ENCODE results near the gene BMP3.

Gene BMP3

DNA sequence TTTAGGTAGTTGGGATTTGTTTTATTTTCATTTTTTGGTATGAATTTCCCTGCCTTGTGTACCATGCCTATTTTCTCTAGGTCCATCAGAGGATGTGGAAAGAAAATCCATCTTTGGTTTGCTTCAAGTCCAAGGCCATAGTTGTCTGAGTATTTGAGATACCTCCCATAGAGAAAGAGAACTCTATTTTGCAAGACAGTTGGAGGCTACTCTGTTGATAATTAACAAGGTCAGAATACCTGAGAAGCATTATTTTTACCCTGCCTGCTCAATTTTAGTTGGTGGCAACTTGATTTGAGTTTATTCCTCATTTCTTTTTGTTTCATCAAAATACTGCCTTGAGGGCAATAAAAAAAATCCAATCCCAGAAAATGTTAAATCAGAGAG is 30.8 kb downstream of the BMP3 start:
- intact Hi-C loops (cut with micrococcal nuclease): no loop called here
- H3K27me3 Mint-ChIP-seq: no peaks in the 10 kb centered on the region
- H3K4me3 Mint-ChIP-seq: no peak overlapping the region
- H3K4me1 Mint-ChIP-seq (ENCODE audit: low read depth): peaks cover 7% of the 10 kb centered on the region
- no peaks in the 10 kb centered on the region for H3K36me3 Mint-ChIP-seq (ENCODE audit: low read depth)
- no peaks in the 10 kb centered on the region for H3K9me3 Mint-ChIP-seq
- H3K27ac Mint-ChIP-seq: no peak overlapping the region

DNA sequence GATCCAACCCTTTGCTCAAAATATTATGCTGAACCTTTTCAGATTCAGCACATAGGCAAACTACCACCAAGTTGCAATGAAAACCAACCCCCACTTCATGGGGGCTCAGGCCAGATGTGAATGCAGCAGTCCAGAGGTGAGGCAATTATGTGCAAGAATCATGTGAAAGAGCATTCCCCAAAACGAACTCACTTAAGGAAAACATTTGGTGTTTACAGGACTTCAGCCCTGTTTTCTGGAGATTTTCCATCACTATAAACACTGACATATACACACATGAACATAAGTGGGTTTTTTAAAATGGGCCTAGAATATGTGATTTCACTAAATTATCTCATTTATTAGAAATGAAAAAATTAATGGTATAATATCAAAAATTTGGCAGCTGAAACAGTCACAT is 31.5 kb downstream of the BMP3 start:
- H3K4me1 Mint-ChIP-seq (ENCODE audit: low read depth): peaks cover 7% of the 10 kb centered on the region
- H3K4me3 Mint-ChIP-seq: no peak overlapping the region
- H3K36me3 Mint-ChIP-seq (ENCODE audit: low read depth): no peaks in the 10 kb centered on the region
- intact Hi-C loops (cut with micrococcal nuclease): no loop called here
- H3K27ac Mint-ChIP-seq: no peak overlapping the region
- H3K9me3 Mint-ChIP-seq: no peaks in the 10 kb centered on the region
- H3K27me3 Mint-ChIP-seq: no peaks in the 10 kb centered on the region

DNA sequence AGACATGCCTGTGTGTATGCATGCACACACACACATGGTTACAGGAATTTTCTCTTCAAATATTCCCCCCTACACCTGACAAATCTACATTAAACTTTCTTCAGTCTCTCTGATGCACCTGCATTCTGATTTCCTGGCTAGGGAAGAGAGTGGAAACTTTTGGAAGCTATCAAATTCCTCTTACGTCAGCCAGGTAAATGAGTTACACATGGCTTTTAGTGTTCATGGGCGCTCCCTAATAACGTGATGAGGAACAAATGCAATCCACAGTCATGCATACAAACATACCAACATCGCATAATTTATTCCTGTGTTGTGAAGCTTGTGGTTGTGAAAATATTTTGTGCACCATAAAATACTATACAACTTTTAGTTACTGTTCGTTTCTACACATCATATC is 34.9 kb downstream of the BMP3 start:
- no peak overlapping the region for H3K4me3 Mint-ChIP-seq
- no peak overlapping the region for H3K27ac Mint-ChIP-seq
- peaks cover 1% of the 10 kb centered on the region for H3K27me3 Mint-ChIP-seq
- intact Hi-C loops (cut with micrococcal nuclease): no loop called here
- no peaks in the 10 kb centered on the region for H3K36me3 Mint-ChIP-seq (ENCODE audit: low read depth)
- no peaks in the 10 kb centered on the region for H3K9me3 Mint-ChIP-seq
- H3K4me1 Mint-ChIP-seq (ENCODE audit: low read depth): peaks cover 6% of the 10 kb centered on the region

DNA sequence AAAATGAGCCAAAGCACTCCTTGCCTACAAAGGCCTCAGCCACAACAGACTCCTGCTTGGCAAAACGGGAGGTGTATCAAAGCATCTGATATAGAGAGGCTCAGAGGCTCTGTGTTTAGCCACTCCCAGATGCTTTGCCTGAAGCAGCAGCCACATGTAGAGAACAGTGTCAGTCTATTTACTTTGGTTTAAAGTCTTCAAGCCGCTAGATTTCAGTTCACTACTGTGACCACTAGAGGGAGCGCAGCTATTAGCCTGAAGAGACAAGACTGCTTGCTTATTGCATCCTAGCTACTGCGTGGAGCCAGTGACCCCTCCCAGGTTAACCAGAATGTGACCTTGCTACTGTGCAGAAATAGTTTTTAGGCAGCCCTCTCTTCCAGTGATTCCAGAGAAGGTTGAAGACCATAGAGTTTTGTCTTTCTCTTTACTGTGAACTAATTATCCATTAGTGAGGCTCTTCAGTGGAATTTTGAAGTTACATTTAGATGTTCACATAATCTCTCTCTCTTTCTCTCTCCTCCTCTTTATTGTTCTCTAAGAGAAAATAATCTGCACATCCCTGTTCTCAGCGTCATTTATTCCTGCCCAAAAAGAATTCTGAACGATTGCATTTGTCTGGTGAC is 39.3 kb downstream of the BMP3 start:
- no peak overlapping the region for H3K4me3 Mint-ChIP-seq
- intact Hi-C loops (cut with micrococcal nuclease): loop anchor here (1.0 kb wide), 1 partner anchor 281 kb away; no protein-coding TSS in a partner anchor
- no peaks in the 10 kb centered on the region for H3K36me3 Mint-ChIP-seq (ENCODE audit: low read depth)
- H3K9me3 Mint-ChIP-seq: no peaks in the 10 kb centered on the region
- no peaks in the 10 kb centered on the region for H3K4me1 Mint-ChIP-seq (ENCODE audit: low read depth)
- peaks cover 1% of the 10 kb centered on the region for H3K27me3 Mint-ChIP-seq
- H3K27ac Mint-ChIP-seq: no peak overlapping the region

DNA sequence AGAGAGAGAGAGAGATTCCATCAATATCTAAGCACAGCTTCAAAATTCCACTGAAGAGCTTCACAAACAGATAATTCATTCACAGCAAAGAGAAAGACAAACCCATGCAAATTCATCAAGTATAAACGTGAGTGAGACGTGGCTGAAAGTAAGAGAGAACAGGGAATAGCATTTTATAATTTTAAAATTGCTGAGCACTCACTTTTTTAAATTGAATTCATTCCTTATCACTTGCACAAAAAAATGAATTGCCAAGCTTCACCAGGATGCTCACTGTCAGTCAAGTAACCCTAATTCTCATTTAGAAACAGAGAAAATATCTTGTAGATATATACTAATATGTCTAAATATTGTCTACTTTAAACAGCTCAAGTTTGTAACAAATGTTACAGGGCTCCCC is 40.5 kb downstream of the BMP3 start:
- Mint-ChIP-seq H3K9me3 (no peaks in the 10 kb centered on the region), H3K4me3 (no peak overlapping the region), H3K27ac (no peak overlapping the region), H3K27me3 (peaks cover 1% of the 10 kb centered on the region), H3K4me1 (ENCODE audit: low read depth) (no peaks in the 10 kb centered on the region), H3K36me3 (ENCODE audit: low read depth) (no peaks in the 10 kb centered on the region)
- intact Hi-C loops (cut with micrococcal nuclease): no loop called here

DNA sequence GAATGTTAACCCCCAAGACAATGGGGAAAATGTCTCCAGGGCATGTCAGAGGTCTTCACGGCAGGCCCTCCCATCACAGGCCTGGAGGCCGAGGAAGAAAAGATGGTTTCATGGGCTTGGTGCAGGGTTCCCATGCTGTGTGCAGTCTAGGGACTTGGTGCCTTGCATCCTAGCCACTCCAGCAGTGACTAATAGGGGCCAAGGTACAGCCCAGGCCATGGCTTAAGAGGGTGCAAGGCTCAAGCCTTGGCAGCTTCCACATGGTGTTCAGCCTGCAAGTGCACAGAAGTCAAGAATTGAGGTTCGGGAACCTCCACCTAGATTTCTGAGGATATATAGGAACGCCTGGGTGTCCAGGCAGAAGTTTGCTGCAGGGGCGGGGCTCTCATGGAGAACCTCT is 50.6 kb downstream of the BMP3 start:
- Mint-ChIP-seq H3K27me3 (no peaks in the 10 kb centered on the region), H3K27ac (no peak overlapping the region), H3K4me1 (ENCODE audit: low read depth) (no peaks in the 10 kb centered on the region), H3K9me3 (peaks cover 24% of the 10 kb centered on the region), H3K4me3 (no peak overlapping the region), H3K36me3 (ENCODE audit: low read depth) (no peaks in the 10 kb centered on the region)
- intact Hi-C loops (cut with micrococcal nuclease): no loop called here

DNA sequence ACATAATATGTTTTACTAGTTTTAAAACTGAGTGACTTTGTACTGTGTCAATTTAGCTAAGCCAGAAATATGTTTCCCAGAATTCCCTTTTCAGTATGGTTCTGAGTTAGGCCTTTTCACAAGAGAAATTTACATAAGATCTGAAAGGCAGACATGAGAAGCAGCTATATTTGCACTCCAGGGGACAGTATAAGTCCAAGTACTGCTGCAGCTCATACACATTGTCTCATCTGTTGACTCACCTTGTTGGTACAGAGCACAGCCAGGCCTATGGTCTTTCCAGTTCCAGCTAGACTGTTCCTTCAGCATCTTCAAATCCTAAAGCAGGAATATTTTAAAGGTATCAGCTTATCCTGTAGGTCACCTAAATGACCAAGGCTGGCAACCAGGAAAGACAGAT is 53.5 kb downstream of the BMP3 start:
- intact Hi-C loops (cut with micrococcal nuclease): no loop called here

DNA sequence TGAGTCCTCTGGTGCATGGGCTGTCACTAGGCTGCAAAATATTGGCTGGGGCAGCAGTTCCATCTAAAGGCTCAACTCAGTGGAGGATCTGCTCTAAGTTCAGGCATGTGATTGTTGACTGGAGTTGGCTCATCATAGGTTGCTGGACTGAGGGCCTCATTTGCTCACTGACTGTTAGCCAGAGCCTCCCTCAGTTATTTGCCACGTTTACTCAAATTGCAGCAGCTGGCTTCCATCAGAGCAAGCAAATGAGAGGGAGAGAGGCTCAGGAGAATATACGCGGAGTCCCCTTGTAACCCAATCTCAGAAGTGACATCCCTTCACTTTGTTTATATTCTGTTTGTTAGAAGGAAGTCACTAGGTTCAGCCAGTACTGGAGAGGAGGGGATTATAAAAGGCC is 54.1 kb downstream of the BMP3 start:
- Mint-ChIP-seq H3K4me3 (no peak overlapping the region), H3K36me3 (ENCODE audit: low read depth) (no peaks in the 10 kb centered on the region), H3K4me1 (ENCODE audit: low read depth) (no peaks in the 10 kb centered on the region), H3K27ac (no peak overlapping the region), H3K27me3 (no peaks in the 10 kb centered on the region), H3K9me3 (peaks cover 24% of the 10 kb centered on the region)
- intact Hi-C loops (cut with micrococcal nuclease): no loop called here

More for the DNA sequence above, 53.5 kb downstream of the BMP3 start:
- H3K4me1 Mint-ChIP-seq (ENCODE audit: low read depth): no peaks in the 10 kb centered on the region
- no peaks in the 10 kb centered on the region for H3K36me3 Mint-ChIP-seq (ENCODE audit: low read depth)
- H3K27ac Mint-ChIP-seq: no peak overlapping the region
- H3K9me3 Mint-ChIP-seq: peaks cover 24% of the 10 kb centered on the region
- H3K4me3 Mint-ChIP-seq: no peak overlapping the region
- no peaks in the 10 kb centered on the region for H3K27me3 Mint-ChIP-seq

DNA sequence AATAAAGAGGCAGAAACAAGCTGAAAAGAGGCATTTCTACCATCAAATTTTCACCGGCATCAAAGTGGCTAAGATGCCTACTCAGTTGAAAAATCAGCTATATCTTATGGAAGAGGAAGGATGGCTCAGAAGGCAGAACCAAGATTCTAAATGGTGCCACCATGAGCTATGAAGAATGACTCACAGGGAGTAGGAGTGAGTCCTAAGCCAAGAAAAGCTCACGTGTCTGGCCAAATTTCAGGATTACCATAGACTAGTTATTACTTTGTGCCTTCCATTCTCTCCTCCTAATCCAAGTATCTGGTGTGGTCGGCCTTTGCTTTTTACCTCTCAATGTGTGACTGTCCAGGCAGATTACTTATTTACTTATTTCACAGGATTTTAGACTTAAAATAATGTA is 54.8 kb downstream of the BMP3 start:
- Mint-ChIP-seq H3K36me3 (ENCODE audit: low read depth) (no peaks in the 10 kb centered on the region), H3K4me1 (ENCODE audit: low read depth) (no peaks in the 10 kb centered on the region), H3K27me3 (no peaks in the 10 kb centered on the region), H3K27ac (no peak overlapping the region), H3K4me3 (no peak overlapping the region), H3K9me3 (peaks cover 21% of the 10 kb centered on the region)
- intact Hi-C loops (cut with micrococcal nuclease): no loop called here

DNA sequence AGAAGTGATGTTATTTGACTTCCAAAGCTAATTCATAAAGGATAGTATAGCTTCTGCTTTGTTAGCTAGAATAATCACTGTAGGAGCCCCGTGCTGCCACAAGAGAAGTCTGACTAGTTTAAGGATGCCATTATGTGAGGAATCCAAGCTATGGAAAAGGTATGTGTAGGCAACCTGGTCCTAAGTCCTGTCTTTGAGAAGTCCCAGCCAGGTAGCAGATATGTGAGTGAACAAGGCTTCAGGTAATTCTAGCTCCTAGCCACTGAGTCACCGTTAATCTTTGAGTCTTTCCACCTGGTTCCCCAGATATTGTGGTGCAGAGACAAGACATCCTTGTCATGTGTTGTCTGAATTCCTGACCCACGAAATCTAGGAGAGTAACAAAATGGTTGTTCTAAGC is 55.5 kb downstream of the BMP3 start:
- intact Hi-C loops (cut with micrococcal nuclease): no loop called here
- Mint-ChIP-seq H3K36me3 (ENCODE audit: low read depth) (no peaks in the 10 kb centered on the region), H3K4me1 (ENCODE audit: low read depth) (no peaks in the 10 kb centered on the region), H3K4me3 (no peak overlapping the region), H3K27ac (no peak overlapping the region), H3K27me3 (no peaks in the 10 kb centered on the region), H3K9me3 (peaks cover 14% of the 10 kb centered on the region)

DNA sequence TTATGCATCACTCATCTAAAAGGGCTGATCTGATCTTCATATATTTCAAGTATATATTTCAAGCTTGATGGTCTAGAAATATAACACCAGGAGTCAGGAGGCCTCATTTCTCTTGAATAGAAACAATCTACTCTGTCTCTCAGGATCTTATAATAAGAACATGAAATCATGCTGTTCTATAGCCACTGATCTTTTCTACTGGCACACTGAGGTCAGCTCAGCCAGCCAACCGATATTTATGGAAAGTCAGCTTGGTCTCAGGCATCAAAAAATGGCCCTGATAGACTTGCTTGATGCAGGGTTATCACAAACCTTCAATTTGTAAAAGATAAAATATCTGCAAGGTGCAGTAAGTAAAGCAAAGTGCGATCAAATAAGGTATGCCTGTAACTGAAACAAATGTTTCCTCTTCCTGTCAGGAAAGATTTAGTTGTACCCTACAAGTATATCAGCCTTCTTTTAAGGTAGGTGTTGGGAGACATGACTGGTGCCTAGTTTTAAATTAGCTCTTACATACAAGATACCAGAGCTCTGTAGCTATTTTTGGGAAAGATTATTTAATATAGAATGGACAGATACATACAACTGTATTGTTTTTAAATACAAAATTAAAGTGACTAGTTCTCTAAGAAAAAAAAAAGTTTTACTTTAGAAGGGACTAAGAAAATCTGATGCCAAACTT is 63.4 kb downstream of the BMP3 start:
- H3K9me3 Mint-ChIP-seq: peaks cover 13% of the 10 kb centered on the region
- no peak overlapping the region for H3K4me3 Mint-ChIP-seq
- intact Hi-C loops (cut with micrococcal nuclease): no loop called here
- H3K27ac Mint-ChIP-seq: no peak overlapping the region
- H3K4me1 Mint-ChIP-seq (ENCODE audit: low read depth): no peaks in the 10 kb centered on the region
- H3K27me3 Mint-ChIP-seq: no peaks in the 10 kb centered on the region
- H3K36me3 Mint-ChIP-seq (ENCODE audit: low read depth): no peaks in the 10 kb centered on the region

DNA sequence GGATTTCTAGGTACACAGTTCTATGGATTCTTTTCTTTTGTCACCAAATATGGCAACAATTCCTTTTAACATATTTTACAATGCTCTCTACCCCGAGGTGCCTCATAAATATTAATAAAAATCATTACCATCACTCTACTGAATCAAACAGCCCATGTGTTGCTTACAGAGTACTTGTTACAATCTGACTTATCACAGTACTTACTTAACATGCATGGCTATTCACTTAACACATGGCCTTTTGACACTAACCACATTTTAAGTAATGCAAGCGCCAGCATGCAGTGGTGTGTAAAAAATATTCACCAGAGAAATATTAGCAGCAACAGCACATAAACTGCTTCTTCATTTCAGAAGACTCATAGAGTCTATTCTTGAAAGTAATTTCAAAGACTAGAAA is 64.9 kb downstream of the BMP3 start:
- Mint-ChIP-seq H3K27me3 (no peaks in the 10 kb centered on the region), H3K36me3 (ENCODE audit: low read depth) (no peaks in the 10 kb centered on the region), H3K4me3 (no peak overlapping the region), H3K27ac (no peak overlapping the region), H3K4me1 (ENCODE audit: low read depth) (no peaks in the 10 kb centered on the region), H3K9me3 (peaks cover 13% of the 10 kb centered on the region)
- intact Hi-C loops (cut with micrococcal nuclease): no loop called here

DNA sequence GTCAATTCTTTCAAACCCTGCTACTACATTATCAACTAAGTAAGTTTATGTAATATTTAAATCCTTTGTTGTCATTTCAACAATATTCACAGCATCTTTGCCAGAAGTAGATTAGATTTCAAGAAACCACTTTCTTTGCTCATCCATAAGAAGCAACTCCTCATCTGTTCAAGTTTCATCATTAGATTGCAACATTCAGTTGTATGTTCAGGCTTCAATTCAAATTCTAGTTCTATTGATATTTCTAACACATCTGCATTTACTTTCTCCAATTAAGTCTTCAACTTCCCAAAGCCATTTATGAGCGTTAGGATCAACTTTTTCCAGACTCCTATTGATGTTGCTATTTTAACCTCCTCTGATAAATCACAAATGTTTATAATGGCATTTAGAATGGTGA is 66.1 kb downstream of the BMP3 start:
- Mint-ChIP-seq H3K27me3 (no peaks in the 10 kb centered on the region), H3K9me3 (peaks cover 13% of the 10 kb centered on the region), H3K27ac (no peak overlapping the region), H3K4me1 (ENCODE audit: low read depth) (no peaks in the 10 kb centered on the region), H3K4me3 (no peak overlapping the region), H3K36me3 (ENCODE audit: low read depth) (no peaks in the 10 kb centered on the region)
- intact Hi-C loops (cut with micrococcal nuclease): no loop called here

DNA sequence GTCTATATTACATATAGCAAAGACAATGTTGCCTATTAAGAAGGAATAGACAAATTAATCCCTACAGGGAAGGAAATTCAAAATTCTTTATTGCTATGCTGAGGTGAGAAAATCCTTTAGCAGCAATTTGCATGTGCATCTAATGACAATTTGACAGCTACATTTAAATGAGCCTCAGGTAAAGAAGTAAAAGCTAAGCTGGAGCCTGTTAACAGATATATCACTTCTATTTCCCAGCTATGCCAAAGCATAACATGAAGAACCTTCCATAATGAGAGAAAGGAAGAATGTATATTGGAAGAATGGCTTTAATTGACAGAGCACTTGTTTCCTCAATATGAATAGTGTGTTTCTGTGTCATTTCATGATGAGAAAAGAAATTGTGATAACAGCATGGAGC is 71.6 kb downstream of the BMP3 start:
- Mint-ChIP-seq H3K36me3 (ENCODE audit: low read depth) (no peaks in the 10 kb centered on the region), H3K9me3 (peaks cover 13% of the 10 kb centered on the region), H3K4me1 (ENCODE audit: low read depth) (no peaks in the 10 kb centered on the region), H3K4me3 (no peak overlapping the region), H3K27ac (no peak overlapping the region), H3K27me3 (no peaks in the 10 kb centered on the region)
- intact Hi-C loops (cut with micrococcal nuclease): no loop called here

DNA sequence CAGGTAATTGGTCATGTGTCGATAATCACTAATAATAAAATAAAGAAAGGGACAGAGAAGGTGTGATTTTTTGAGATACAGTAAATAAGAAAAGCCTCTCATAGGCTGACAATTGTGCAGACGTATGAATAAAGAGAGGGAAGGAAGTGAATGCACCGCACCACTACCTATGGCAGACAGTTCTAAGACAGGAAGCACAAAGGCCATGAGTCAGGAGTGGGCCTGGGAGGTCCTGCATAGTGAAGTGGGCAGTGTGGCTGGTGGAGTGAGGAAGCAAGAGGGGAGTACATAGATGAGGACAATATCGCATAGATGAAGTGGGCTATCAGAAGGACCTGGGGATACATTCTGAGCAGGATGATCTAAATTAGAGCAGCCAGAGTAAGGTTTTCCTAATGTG is 75.6 kb downstream of the BMP3 start:
- Mint-ChIP-seq H3K27me3 (no peaks in the 10 kb centered on the region), H3K36me3 (ENCODE audit: low read depth) (no peaks in the 10 kb centered on the region), H3K4me3 (no peak overlapping the region), H3K9me3 (no peaks in the 10 kb centered on the region), H3K4me1 (ENCODE audit: low read depth) (no peaks in the 10 kb centered on the region), H3K27ac (no peak overlapping the region)
- intact Hi-C loops (cut with micrococcal nuclease): no loop called here

Measured in dendritic cell treated with granulocyte-macrophage colony-stimulating factor and Interleukin-4, amounts not matched to agents 40 ng/mL and 50 ng/mL, for 4 days (primary cell).